SK-N-SH treated with all-trans-retinoic acid at 6 μM for 48 hours (cell line): ENCODE results near the gene AGPS.

Experiments
- CSRNP3 ChIP-seq: fragments of 250-450 bp; sonication (Bioruptor Pico); IDR thresholded peaks from 2 replicates; pipeline ENCODE4 v1.5.1; 2021; ENCODE audit warnings: mild to moderate bottlenecking, moderate library complexity
- ESRRG ChIP-seq: fragments of 250-450 bp; sonication (Bioruptor Pico); IDR thresholded peaks from 2 replicates; pipeline ENCODE4 v1.6.1; 2021; ENCODE audit warnings: mild to moderate bottlenecking
- PATZ1 ChIP-seq: fragments of 250-450 bp; sonication (Bioruptor Pico); IDR thresholded peaks from 2 replicates; pipeline ENCODE4 v1.8.0; 2020; ENCODE audit warnings: mild to moderate bottlenecking, moderate library complexity, borderline replicate concordance
- PPARA ChIP-seq: fragments of 250-450 bp; sonication (Bioruptor Pico); IDR thresholded peaks from 2 replicates; pipeline ENCODE4 v1.5.0; 2020; ENCODE audit warnings: mild to moderate bottlenecking, borderline replicate concordance
- ZFP3 ChIP-seq: fragments of 250-450 bp; sonication (Bioruptor Pico); IDR thresholded peaks from 2 replicates; pipeline ENCODE4 v1.5.0; 2020; ENCODE audit warnings: mild to moderate bottlenecking, moderate library complexity
- ZNF565 ChIP-seq: fragments of 450-650 bp; formaldehyde crosslinking; conservative IDR thresholded peaks from 2 replicates; pipeline ENCODE4 v1.5.0; 2020; ENCODE audit warnings: low read depth, mild to moderate bottlenecking, moderate library complexity

DNA sequence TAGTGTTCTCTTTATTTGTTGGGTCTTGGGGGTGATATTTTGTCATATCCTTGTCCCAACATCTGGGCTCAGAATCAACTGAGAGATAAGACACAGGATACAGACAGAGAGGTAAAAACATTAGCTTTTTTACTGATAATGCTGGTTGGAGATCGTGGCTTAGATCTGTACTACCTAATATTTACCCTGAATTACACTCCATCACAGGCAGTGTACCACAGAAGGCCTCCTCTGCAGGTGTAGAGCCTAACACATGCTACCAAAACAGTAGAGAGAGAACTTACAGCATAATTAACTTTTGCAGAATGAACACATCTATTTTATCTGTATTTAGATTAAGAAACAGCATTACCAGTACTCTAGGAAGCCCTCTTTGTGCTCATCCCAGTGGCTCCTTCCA is 6.8 kb downstream of the AGPS start:
- TF ChIP-seq CSRNP3 (no peak), ZFP3 (CRISPR knock-in tag) (no peak), PPARA (no peak), ESRRG (no peak), ZNF565 (CRISPR knock-in tag) (no peak), PATZ1 (CRISPR knock-in tag) (no peak)
